Transverse colon (tissue), 4 donors: ENCODE data around the gene HIF1A. TPM values are rescaled to one million over a fixed set of nuclear protein-coding genes. Genes with fewer than 3 reads are reported as not detected.

Source experiments
- DNase-seq: peaks from one replicate; pipeline ENCODE4 v3.0.0-alpha.2; 2019
- H3K27ac ChIP-seq, 4 donors: fragments of 200-600 bp; sonication (generic); 2 replicates each; pipeline ENCODE4 v1.5.1; 2016 to 2018; ENCODE audit warnings: inconsistent platforms in 4 of 4
- H3K27me3 ChIP-seq: fragments of 200-600 bp; sonication (generic); 2 replicates; pipeline ENCODE4 v1.5.1; 2017; ENCODE audit warnings: inconsistent platforms
- H3K36me3 ChIP-seq, 4 donors: fragments of 200-600 bp; sonication (generic); 2 replicates each; pipeline ENCODE4 v1.5.1; 2017 to 2019; ENCODE audit warnings: inconsistent platforms in 4 of 4
- H3K4me1 ChIP-seq, 4 donors: fragments of 200-600 bp; sonication (generic); 2 replicates each; pipeline ENCODE4 v1.5.1; 2017 to 2020; ENCODE audit warnings: inconsistent platforms in 4 of 4
- H3K4me3 ChIP-seq, 4 donors: fragments of 200-600 bp; sonication (generic); 1 replicate in 1 of 4; 2 replicates in 3 of 4; pipeline versions ENCODE4 v1.5.1 to v1.6.1; 2017 to 2019; ENCODE audit warnings: inconsistent platforms in 4 of 4
- H3K9me3 ChIP-seq, 2 donors: fragments of 200-600 bp; sonication (generic); 2 replicates each; pipeline ENCODE4 v1.5.1; 2017 to 2019; ENCODE audit warnings: inconsistent platforms in 2 of 2
- CTCF ChIP-seq, 5 experiments: fragments of 200-600 bp in 3 of 5; fragments of 450-650 bp in 2 of 5; sonication (generic) in 3 of 5; IDR thresholded peaks; 1 replicate in 2 of 5; 2 replicates in 3 of 5; pipeline ENCODE4 v1.5.1; 2016 to 2017; ENCODE audit warnings: antibody characterized with exemption in 5 of 5, inconsistent platforms in 3 of 5, mild to moderate bottlenecking in 2 of 5, moderate library complexity in 1 of 5
- EP300 ChIP-seq: sonication (generic); formaldehyde crosslinking; IDR thresholded peaks from one replicate; pipeline ENCODE4 v1.6.1; 2017; ENCODE audit warnings: antibody characterized with exemption, low read depth
- POLR2A ChIP-seq: fragments of 450-650 bp; IDR thresholded peaks from one replicate; pipeline ENCODE4 v1.6.1; 2016; ENCODE audit warnings: antibody characterized with exemption, mild to moderate bottlenecking, moderate library complexity
- POLR2AphosphoS5 ChIP-seq, 3 donors: sonication (generic); formaldehyde crosslinking; IDR thresholded peaks; one replicate each; pipeline ENCODE4 v1.6.1; 2016; ENCODE audit warnings: antibody characterized with exemption in 3 of 3
- WGBS, 2 donors: methylation state at CpG; one replicate each; pipeline ENCODE4 v1.1.5; 2018; ENCODE audit warnings: low coverage in 1 of 2; 5-methylcytosine and 5-hydroxymethylcytosine counted together
- in situ Hi-C, 4 donors: fragments of 200-750 bp; cut with MboI; loops; one replicate each; pipeline versions ENCODE4 v1.15.0 to v1.15.1; 2017; ENCODE audit warnings: low sequenced_read_pairs in 3 of 4, low pct_ligation_motif_present in 1 of 4, low pct_unique_long_range_greater_than_20kb in 1 of 4
- intact Hi-C: fragments of 100-400 bp; cut with DNase I; formaldehyde crosslinking; loops from one replicate; pipeline ENCODE4 v1.15.1; 2023; ENCODE audit warnings: low total_unique reads
- total RNA-seq, 4 donors: library from RNA; depleted of rRNA; stranded (reverse); fragments of >200 nt; gene quantifications; one replicate each; pipeline ENCODE4 v1.1.0, GENCODE V29; 2016

The HIF1A gene
- total RNA-seq, 4 donors from 2014 or later, result 27.9 to 103 (median 76.1) TPM

- TF ChIP-seq POLR2A (no peak), EP300 (no peak), CTCF (IDR thresholded peaks at IDR 0.05) (no peak), POLR2AphosphoS5 (IDR thresholded peaks at IDR 0.05) (no peak)
- Histone ChIP-seq H3K27ac (peak overlapping the region in 2 of 4 donors; percentile 13 to 41), H3K4me3 (no peak overlapping the region), H3K4me1 (peaks cover 3 to 58% (median 15%) of the 10 kb centered on the region in 4 donors), H3K27me3 (no peaks in the 10 kb centered on the region), H3K9me3 (no peaks in the 10 kb centered on the region), H3K36me3 (peaks cover 0 to 20% (median 8%) of the 10 kb centered on the region in 4 donors)
- DNase-seq, result no peak
- intact Hi-C loops (loop anchor here (10.0 kb wide), 1 partner anchor 255 kb away; no protein-coding TSS in a partner anchor), in situ Hi-C loops (loop anchor here in 2 of 4 donors (10.0 kb wide), 1 partner anchor 255 kb away; no protein-coding TSS in a partner anchor)
- WGBS, 2 donors, result 60 to 70% methylated on average over 4 to 5 of the region's 5 CpGs
Measured at GRCh38 chr14:61719344-61720293, 24.3 kb downstream of the HIF1A start.

GRCh38 chr14:61720294-61720661 is 25.0 kb downstream of the HIF1A start:
- WGBS, 2 donors, result 72 to 77% methylated on average over 9 of the region's 9 CpGs
- Histone ChIP-seq H3K27me3 (no peaks in the 10 kb centered on the region), H3K27ac (peak overlapping the region in 1 of 4 donors; percentile 41), H3K9me3 (no peaks in the 10 kb centered on the region), H3K4me1 (peaks cover 3 to 51% (median 11%) of the 10 kb centered on the region in 4 donors), H3K36me3 (peaks cover 0 to 20% (median 8%) of the 10 kb centered on the region in 4 donors), H3K4me3 (no peak overlapping the region)
- TF ChIP-seq CTCF (IDR thresholded peaks at IDR 0.05) (no peak), EP300 (no peak), POLR2AphosphoS5 (IDR thresholded peaks at IDR 0.05) (no peak), POLR2A (no peak)
- in situ Hi-C loops (loop anchor here in 2 of 4 donors (10.0 kb wide), 1 partner anchor 255 kb away; no protein-coding TSS in a partner anchor), intact Hi-C loops (loop anchor here (10.0 kb wide), 1 partner anchor 255 kb away; no protein-coding TSS in a partner anchor)
- DNase-seq, result no peak

GRCh38 chr14:61720741-61721140 is 25.4 kb downstream of the HIF1A start:
- no peak for TF ChIP-seq POLR2A
- TF ChIP-seq POLR2AphosphoS5 (IDR thresholded peaks at IDR 0.05), result no peak
- TF ChIP-seq CTCF (IDR thresholded peaks at IDR 0.05), result no peak
- TF ChIP-seq EP300, result no peak
- Histone ChIP-seq H3K4me3 (no peak overlapping the region), H3K27ac (peak overlapping the region in 1 of 4 donors; percentile 41), H3K36me3 (peaks cover 0 to 20% (median 8%) of the 10 kb centered on the region in 4 donors), H3K9me3 (no peaks in the 10 kb centered on the region), H3K27me3 (no peaks in the 10 kb centered on the region), H3K4me1 (peaks cover 3 to 46% (median 9%) of the 10 kb centered on the region in 4 donors)
- no peak for DNase-seq
- 75 to 76% methylated on average over 6 of the region's 6 CpGs for WGBS, 2 donors
- intact Hi-C loops (loop anchor here (10.0 kb wide), 1 partner anchor 256 kb away; no protein-coding TSS in a partner anchor), in situ Hi-C loops (loop anchor here in 2 of 4 donors (10.0 kb wide), 1 partner anchor 256 kb away; no protein-coding TSS in a partner anchor)

GRCh38 chr14:61724133-61724532 is 28.8 kb downstream of the HIF1A start:
- H3K4me1 ChIP-seq, result peaks cover 0 to 27% (median 2%) of the 10 kb centered on the region in 4 donors
- DNase-seq, result no peak
- TF ChIP-seq POLR2AphosphoS5 (IDR thresholded peaks at IDR 0.05), result no peak
- no peak for TF ChIP-seq CTCF (IDR thresholded peaks at IDR 0.05)
- no peak for TF ChIP-seq POLR2A
- TF ChIP-seq EP300, result no peak
- no peaks in the 10 kb centered on the region for H3K9me3 ChIP-seq
- intact Hi-C loops, result loop anchor here (10.0 kb wide), 1 partner anchor 259 kb away; no protein-coding TSS in a partner anchor
- H3K27ac ChIP-seq, result no peak overlapping the region
- WGBS, 2 donors, result 81 to 88% methylated on average over 2 of the region's 2 CpGs
- H3K27me3 ChIP-seq, result no peaks in the 10 kb centered on the region
- no peak overlapping the region for H3K4me3 ChIP-seq
- in situ Hi-C loops, result loop anchor here in 2 of 4 donors (10.0 kb wide), 1 partner anchor 259 kb away; no protein-coding TSS in a partner anchor
- H3K36me3 ChIP-seq, result peaks cover 0 to 35% (median 17%) of the 10 kb centered on the region in 4 donors
